Measurements from ENCODE around the gene PDE6H. TPM values are rescaled to one million over a fixed set of nuclear protein-coding genes. Genes with fewer than 3 reads are reported as not detected.

The PDE6H gene
- total RNA-seq (not detected), polyA plus RNA-seq (not detected)
- long read RNA-seq, donor 1: 0 reads
- long read RNA-seq, donor 2: 0 reads
- long read RNA-seq, donor 3: 0 reads
- long read RNA-seq, donor 4: 0 reads

- 85% methylated on average over 2 of the region's 2 CpGs for WGBS
- Histone ChIP-seq H3K4me1 (ENCODE audit: control insufficient read depth, insufficient read depth, low read length) (no peaks in the 10 kb centered on the region), H3K9me3 (ENCODE audit: control insufficient read depth, low read length) (no peaks in the 10 kb centered on the region), H3K27ac (ENCODE audit: low read length) (no peak within 1 kb of the TSS), H3K4me3 (ENCODE audit: low read length) (no peak within 1 kb of the TSS), H3K27me3 (ENCODE audit: control insufficient read depth, insufficient read depth) (no peaks in the 10 kb centered on the region)
- intact Hi-C loops (cut with DNase I): no loop called here
- DNase-seq (no peak), ATAC-seq (no peak)
Observed at GRCh38 chr12:14972816-14973215, at the start of gene PDE6H. Gene PDE6H, plus strand, starts transcription at chr12:14973042. Its CDS starts 4,971 bp downstream, at chr12:14978013.

GRCh38 chr12:14923944-14924343 is 48.9 kb upstream of the PDE6H start:
- Histone ChIP-seq H3K4me3 (ENCODE audit: low read length) (no peak overlapping the region), H3K27ac (ENCODE audit: low read length) (no peak overlapping the region), H3K27me3 (ENCODE audit: control insufficient read depth, insufficient read depth) (no peaks in the 10 kb centered on the region), H3K9me3 (ENCODE audit: control insufficient read depth, low read length) (no peaks in the 10 kb centered on the region), H3K4me1 (ENCODE audit: control insufficient read depth, insufficient read depth, low read length) (no peaks in the 10 kb centered on the region)
- intact Hi-C loops (cut with DNase I): no loop called here
- 91% methylated on average over 2 of the region's 2 CpGs for WGBS
- ATAC-seq (no peak), DNase-seq (no peak)

GRCh38 chr12:14924541-14924940 is 48.3 kb upstream of the PDE6H start:
- 94% methylated on average over 3 of the region's 3 CpGs for WGBS
- no peaks in the 10 kb centered on the region for H3K27me3 ChIP-seq (ENCODE audit: control insufficient read depth, insufficient read depth)

GRCh38 chr12:14927267-14927666 is 45.6 kb upstream of the PDE6H start:
- DNase-seq: no peak
- Histone ChIP-seq H3K27me3 (ENCODE audit: control insufficient read depth, insufficient read depth) (no peaks in the 10 kb centered on the region), H3K4me1 (ENCODE audit: control insufficient read depth, insufficient read depth, low read length) (no peaks in the 10 kb centered on the region), H3K27ac (ENCODE audit: low read length) (no peak overlapping the region), H3K4me3 (ENCODE audit: low read length) (no peak overlapping the region), H3K9me3 (ENCODE audit: control insufficient read depth, low read length) (no peaks in the 10 kb centered on the region)
- ATAC-seq: no peak
- intact Hi-C loops (cut with DNase I): no loop called here
- 84% methylated on average over 3 of the region's 3 CpGs for WGBS

More at GRCh38 chr12:14924541-14924940, 48.3 kb upstream of the PDE6H start:
- Histone ChIP-seq H3K4me1 (ENCODE audit: control insufficient read depth, insufficient read depth, low read length) (no peaks in the 10 kb centered on the region), H3K9me3 (ENCODE audit: control insufficient read depth, low read length) (no peaks in the 10 kb centered on the region), H3K4me3 (ENCODE audit: low read length) (no peak overlapping the region), H3K27ac (ENCODE audit: low read length) (no peak overlapping the region)
- ATAC-seq: no peak
- no peak for DNase-seq
- intact Hi-C loops (cut with DNase I): no loop called here

- DNase-seq (no peak), ATAC-seq (peak in 1 of 2 donors; percentile 72)
- Histone ChIP-seq H3K4me3 (ENCODE audit: low read length) (no peak overlapping the region), H3K9me3 (ENCODE audit: control insufficient read depth, low read length) (no peaks in the 10 kb centered on the region), H3K27ac (ENCODE audit: low read length) (no peak overlapping the region), H3K4me1 (ENCODE audit: control insufficient read depth, insufficient read depth, low read length) (no peaks in the 10 kb centered on the region), H3K27me3 (ENCODE audit: control insufficient read depth, insufficient read depth) (no peaks in the 10 kb centered on the region)
- intact Hi-C loops (cut with DNase I): no loop called here
- WGBS: 33% methylated on average over 4 of the region's 4 CpGs
Observed at GRCh38 chr12:14928931-14929330, 43.9 kb upstream of the PDE6H start.

- no peak overlapping the region for H3K27ac ChIP-seq (ENCODE audit: low read length)
- no peaks in the 10 kb centered on the region for H3K9me3 ChIP-seq (ENCODE audit: control insufficient read depth, low read length)
- intact Hi-C loops (cut with DNase I): no loop called here
- no peaks in the 10 kb centered on the region for H3K27me3 ChIP-seq (ENCODE audit: control insufficient read depth, insufficient read depth)
- H3K4me1 ChIP-seq (ENCODE audit: control insufficient read depth, insufficient read depth, low read length): no peaks in the 10 kb centered on the region
- DNase-seq: no peak
- no peak overlapping the region for H3K4me3 ChIP-seq (ENCODE audit: low read length)
- ATAC-seq: no peak
Observed at GRCh38 chr12:14930299-14930698, 42.5 kb upstream of the PDE6H start.

GRCh38 chr12:14931359-14931758 is 41.5 kb upstream of the PDE6H start:
- no peak overlapping the region for H3K4me3 ChIP-seq (ENCODE audit: low read length)
- DNase-seq: no peak
- intact Hi-C loops (cut with DNase I): no loop called here
- no peaks in the 10 kb centered on the region for H3K4me1 ChIP-seq (ENCODE audit: control insufficient read depth, insufficient read depth, low read length)
- no peak for ATAC-seq
- H3K9me3 ChIP-seq (ENCODE audit: control insufficient read depth, low read length): no peaks in the 10 kb centered on the region
- 90% methylated on average over 4 of the region's 4 CpGs for WGBS
- no peaks in the 10 kb centered on the region for H3K27me3 ChIP-seq (ENCODE audit: control insufficient read depth, insufficient read depth)
- no peak overlapping the region for H3K27ac ChIP-seq (ENCODE audit: low read length)

- H3K4me1 ChIP-seq (ENCODE audit: control insufficient read depth, insufficient read depth, low read length): no peaks in the 10 kb centered on the region
- WGBS: 96% methylated on average over 7 of the region's 7 CpGs
- no peaks in the 10 kb centered on the region for H3K9me3 ChIP-seq (ENCODE audit: control insufficient read depth, low read length)
- no peak overlapping the region for H3K4me3 ChIP-seq (ENCODE audit: low read length)
- no peak for DNase-seq
- no peak overlapping the region for H3K27ac ChIP-seq (ENCODE audit: low read length)
- no peaks in the 10 kb centered on the region for H3K27me3 ChIP-seq (ENCODE audit: control insufficient read depth, insufficient read depth)
- intact Hi-C loops (cut with DNase I): no loop called here
- no peak for ATAC-seq
Observed at GRCh38 chr12:14931791-14932560, 40.9 kb upstream of the PDE6H start.

- Histone ChIP-seq H3K27me3 (ENCODE audit: control insufficient read depth, insufficient read depth) (no peaks in the 10 kb centered on the region), H3K9me3 (ENCODE audit: control insufficient read depth, low read length) (no peaks in the 10 kb centered on the region), H3K4me3 (ENCODE audit: low read length) (no peak overlapping the region), H3K27ac (ENCODE audit: low read length) (no peak overlapping the region), H3K4me1 (ENCODE audit: control insufficient read depth, insufficient read depth, low read length) (no peaks in the 10 kb centered on the region)
- ATAC-seq (no peak), DNase-seq (no peak)
- intact Hi-C loops (cut with DNase I): no loop called here
- over 99% methylated on average over 2 of the region's 2 CpGs for WGBS
Observed at GRCh38 chr12:14934511-14934910, 38.3 kb upstream of the PDE6H start.

GRCh38 chr12:14935031-14935430 is 37.8 kb upstream of the PDE6H start:
- Histone ChIP-seq H3K4me1 (ENCODE audit: control insufficient read depth, insufficient read depth, low read length) (no peaks in the 10 kb centered on the region), H3K9me3 (ENCODE audit: control insufficient read depth, low read length) (no peaks in the 10 kb centered on the region), H3K27ac (ENCODE audit: low read length) (no peak overlapping the region), H3K4me3 (ENCODE audit: low read length) (no peak overlapping the region), H3K27me3 (ENCODE audit: control insufficient read depth, insufficient read depth) (no peaks in the 10 kb centered on the region)
- 81% methylated on average over 4 of the region's 4 CpGs for WGBS
- intact Hi-C loops (cut with DNase I): no loop called here
- ATAC-seq (no peak), DNase-seq (no peak)

- H3K4me3 ChIP-seq (ENCODE audit: low read length): no peak overlapping the region
- H3K9me3 ChIP-seq (ENCODE audit: control insufficient read depth, low read length): no peaks in the 10 kb centered on the region
- H3K27me3 ChIP-seq (ENCODE audit: control insufficient read depth, insufficient read depth): no peaks in the 10 kb centered on the region
- WGBS: 70% methylated on average over 6 of the region's 6 CpGs
- intact Hi-C loops (cut with DNase I): no loop called here
- H3K4me1 ChIP-seq (ENCODE audit: control insufficient read depth, insufficient read depth, low read length): no peaks in the 10 kb centered on the region
- no peak overlapping the region for H3K27ac ChIP-seq (ENCODE audit: low read length)
- DNase-seq (peak in 1 of 3 donors; percentile 65), ATAC-seq (no peak)
Observed at GRCh38 chr12:14936224-14936861, 36.5 kb upstream of the PDE6H start.

All from right cardiac atrium (tissue), 5 donors.